Skeletal muscle satellite cell (primary cell): Measurements from ENCODE around the gene UFC1.

Source experiments
- H3K27me3 ChIP-seq: 2 replicates; pipeline ENCODE4 v1.7.0; 2013; ENCODE audit warnings: low read length; ENCODE audit not compliant: control insufficient read depth, insufficient read depth
- H3K36me3 ChIP-seq: 2 replicates; pipeline ENCODE4 v1.7.0; 2013; ENCODE audit warnings: mild to moderate bottlenecking, control low read depth, low read length; ENCODE audit not compliant: insufficient read depth
- H3K4me1 ChIP-seq: 2 replicates; pipeline ENCODE4 v1.7.0; 2013; ENCODE audit warnings: low read length; ENCODE audit not compliant: control insufficient read depth, insufficient read depth
- H3K4me2 ChIP-seq: 2 replicates; pipeline ENCODE4 v1.7.0; 2013; ENCODE audit warnings: mild to moderate bottlenecking, low read length
- H3K4me3 ChIP-seq: 2 replicates; pipeline ENCODE4 v1.7.0; 2013; ENCODE audit warnings: low read length
- H3K9ac ChIP-seq: 2 replicates; pipeline ENCODE4 v1.7.0; 2013; ENCODE audit warnings: mild to moderate bottlenecking, low read depth, low read length, moderate library complexity
- H3K9me3 ChIP-seq: replicated peaks from 2 replicates; pipeline ENCODE4 v1.7.0; 2013; ENCODE audit warnings: mild to moderate bottlenecking, control low read depth, low read length

UFC1 gene

DNA sequence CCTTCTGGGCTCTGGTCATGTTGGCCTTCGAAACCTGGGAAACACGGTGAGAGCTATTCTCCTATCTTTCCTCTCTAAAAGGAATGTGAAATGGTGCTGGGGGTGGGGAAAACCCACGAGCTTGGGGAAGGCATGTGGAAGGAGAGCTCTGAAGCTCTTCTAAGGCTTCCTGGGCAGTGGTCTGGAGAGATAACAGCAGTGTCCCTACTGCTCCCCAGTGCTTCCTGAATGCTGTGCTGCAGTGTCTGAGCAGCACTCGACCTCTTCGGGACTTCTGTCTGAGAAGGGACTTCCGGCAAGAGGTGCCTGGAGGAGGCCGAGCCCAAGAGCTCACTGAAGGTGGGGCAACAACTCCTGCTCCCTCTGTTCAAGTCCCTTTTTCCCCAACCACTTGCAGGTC lies 8.3 kb downstream of the UFC1 start:
- no peaks in the 10 kb centered on the region for H3K9me3 ChIP-seq
- no peak overlapping the region for H3K4me2 ChIP-seq
- H3K36me3 ChIP-seq = peaks cover 50% of the 10 kb centered on the region
- H3K9ac ChIP-seq = no peak overlapping the region
- H3K4me3 ChIP-seq = no peak overlapping the region
- peaks cover 26% of the 10 kb centered on the region for H3K4me1 ChIP-seq
- no peaks in the 10 kb centered on the region for H3K27me3 ChIP-seq

DNA sequence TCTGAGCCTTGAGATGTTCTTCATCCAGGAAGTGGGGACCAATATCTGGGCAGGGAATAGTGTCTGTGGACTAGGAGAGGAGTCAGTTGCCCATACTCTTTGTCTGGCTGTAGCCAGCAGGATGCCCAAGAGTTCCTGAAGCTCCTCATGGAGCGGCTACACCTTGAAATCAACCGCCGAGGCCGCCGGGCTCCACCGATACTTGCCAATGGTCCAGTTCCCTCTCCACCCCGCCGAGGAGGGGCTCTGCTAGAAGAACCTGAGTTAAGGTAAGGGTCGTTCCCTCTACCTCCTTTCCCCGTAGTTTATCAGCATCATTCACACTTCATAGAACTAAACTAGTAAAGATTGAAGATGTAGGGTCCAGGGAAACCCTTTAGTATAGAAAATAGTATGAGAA lies 9.0 kb downstream of the UFC1 start:
- no peaks in the 10 kb centered on the region for H3K27me3 ChIP-seq
- peaks cover 43% of the 10 kb centered on the region for H3K36me3 ChIP-seq
- no peaks in the 10 kb centered on the region for H3K9me3 ChIP-seq
- H3K4me2 ChIP-seq = no peak overlapping the region
- H3K9ac ChIP-seq = no peak overlapping the region
- H3K4me1 ChIP-seq = peaks cover 30% of the 10 kb centered on the region
- no peak overlapping the region for H3K4me3 ChIP-seq

- H3K27me3 ChIP-seq = no peaks in the 10 kb centered on the region
- H3K9ac ChIP-seq = no peak overlapping the region
- H3K36me3 ChIP-seq = peaks cover 33% of the 10 kb centered on the region
- H3K4me1 ChIP-seq = peaks cover 25% of the 10 kb centered on the region
- no peak overlapping the region for H3K4me3 ChIP-seq
- H3K9me3 ChIP-seq = no peaks in the 10 kb centered on the region
- H3K4me2 ChIP-seq = no peak overlapping the region
Measured at GRCh38 chr1:161163793-161164192, 10.0 kb downstream of the UFC1 start.

DNA sequence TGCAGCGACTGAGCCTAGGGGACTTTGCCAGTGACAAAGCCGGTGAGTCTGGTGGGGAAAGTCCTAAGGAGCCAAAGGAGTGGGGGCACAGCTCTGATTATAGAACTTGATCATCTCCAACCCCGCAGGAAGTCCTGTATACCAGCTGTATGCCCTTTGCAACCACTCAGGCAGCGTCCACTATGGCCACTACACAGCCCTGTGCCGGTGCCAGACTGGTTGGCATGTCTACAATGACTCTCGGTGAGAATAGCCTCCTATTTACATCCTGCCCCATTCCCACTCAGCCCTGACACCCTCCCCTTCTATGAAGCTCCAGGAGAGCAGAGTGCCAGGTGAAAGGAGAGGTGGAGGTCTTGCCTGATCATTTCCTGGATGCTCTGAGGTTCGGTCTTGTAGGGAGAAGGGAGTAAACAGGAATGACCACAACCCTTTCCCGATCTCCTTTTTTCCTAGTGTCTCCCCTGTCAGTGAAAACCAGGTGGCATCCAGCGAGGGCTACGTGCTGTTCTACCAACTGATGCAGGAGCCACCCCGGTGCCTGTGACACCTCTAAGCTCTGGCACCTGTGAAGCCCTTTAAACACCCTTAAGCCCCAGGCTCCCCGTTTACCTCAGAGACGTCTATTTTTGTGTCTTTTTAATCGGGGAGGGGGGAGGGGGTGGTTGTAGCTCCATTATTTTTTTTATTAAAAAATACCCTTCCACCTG lies 11.3 kb downstream of the UFC1 start:
- H3K36me3 ChIP-seq = peaks cover 37% of the 10 kb centered on the region
- peaks cover 19% of the 10 kb centered on the region for H3K4me1 ChIP-seq
- H3K4me3 ChIP-seq = peak overlapping the region; percentile 91
- no peaks in the 10 kb centered on the region for H3K9me3 ChIP-seq
- H3K9ac ChIP-seq = peak overlapping the region; percentile 87
- H3K27me3 ChIP-seq = no peaks in the 10 kb centered on the region
- H3K4me2 ChIP-seq = peak overlapping the region; percentile 92

DNA sequence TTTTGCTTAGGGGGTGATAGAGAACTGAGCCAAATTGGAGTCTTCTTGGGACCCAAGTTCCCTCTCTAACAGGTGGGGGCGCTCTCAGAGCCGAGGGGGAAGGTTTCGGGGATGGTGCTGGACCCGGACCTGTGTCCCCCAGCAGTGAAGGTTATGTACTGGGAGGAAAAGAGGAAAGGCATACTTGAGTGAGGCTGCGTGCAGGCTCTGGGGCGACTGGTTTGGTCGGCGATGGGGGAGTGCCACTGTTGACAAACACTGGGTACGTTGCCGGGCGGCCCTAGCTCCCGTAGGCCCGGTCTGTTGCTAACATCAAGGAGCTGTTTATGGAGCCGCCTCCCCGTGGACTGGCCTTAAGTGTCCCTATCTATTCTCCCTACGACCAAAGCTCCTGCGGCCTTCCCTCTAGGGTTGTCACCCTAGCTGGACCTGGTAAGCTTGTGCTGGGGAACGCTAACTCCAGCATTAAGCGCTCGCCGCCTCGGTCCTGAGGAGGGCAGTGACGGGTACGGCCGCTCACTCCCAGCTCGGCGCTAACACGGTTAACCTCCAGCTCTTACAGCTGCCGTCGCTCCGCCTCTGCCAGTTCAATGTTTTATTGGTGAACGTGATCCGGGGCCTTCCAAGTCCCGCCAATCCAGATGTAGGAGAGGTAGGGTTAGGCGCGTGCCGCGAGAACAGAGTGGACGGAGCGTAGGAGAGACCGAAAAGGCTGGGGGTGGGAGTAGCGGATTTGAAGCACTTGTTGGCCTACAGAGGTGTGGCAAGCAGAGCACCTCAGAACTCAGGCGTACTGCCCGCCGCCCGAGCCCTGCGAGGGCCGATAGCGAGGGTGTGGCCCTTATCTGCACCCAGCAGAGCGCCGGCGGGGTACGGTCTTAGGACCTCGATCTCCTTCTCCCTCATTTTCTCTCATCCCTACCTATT lies 12.2 kb downstream of the UFC1 start, which contains the start of gene PPOX:
TSS of gene PPOX (plus strand) at position 685 of the 927 bp plus-strand sequence. CDS start 422 bp downstream, outside the sequence.
- Histone ChIP-seq H3K4me3 (peak within 1 kb of the TSS; percentile 91), H3K4me1 (peaks cover 14% of the 10 kb centered on the region), H3K9ac (peak within 1 kb of the TSS; percentile 87), H3K4me2 (peak within 1 kb of the TSS; percentile 92), H3K27me3 (no peaks in the 10 kb centered on the region), H3K36me3 (peaks cover 39% of the 10 kb centered on the region), H3K9me3 (no peaks in the 10 kb centered on the region)

DNA sequence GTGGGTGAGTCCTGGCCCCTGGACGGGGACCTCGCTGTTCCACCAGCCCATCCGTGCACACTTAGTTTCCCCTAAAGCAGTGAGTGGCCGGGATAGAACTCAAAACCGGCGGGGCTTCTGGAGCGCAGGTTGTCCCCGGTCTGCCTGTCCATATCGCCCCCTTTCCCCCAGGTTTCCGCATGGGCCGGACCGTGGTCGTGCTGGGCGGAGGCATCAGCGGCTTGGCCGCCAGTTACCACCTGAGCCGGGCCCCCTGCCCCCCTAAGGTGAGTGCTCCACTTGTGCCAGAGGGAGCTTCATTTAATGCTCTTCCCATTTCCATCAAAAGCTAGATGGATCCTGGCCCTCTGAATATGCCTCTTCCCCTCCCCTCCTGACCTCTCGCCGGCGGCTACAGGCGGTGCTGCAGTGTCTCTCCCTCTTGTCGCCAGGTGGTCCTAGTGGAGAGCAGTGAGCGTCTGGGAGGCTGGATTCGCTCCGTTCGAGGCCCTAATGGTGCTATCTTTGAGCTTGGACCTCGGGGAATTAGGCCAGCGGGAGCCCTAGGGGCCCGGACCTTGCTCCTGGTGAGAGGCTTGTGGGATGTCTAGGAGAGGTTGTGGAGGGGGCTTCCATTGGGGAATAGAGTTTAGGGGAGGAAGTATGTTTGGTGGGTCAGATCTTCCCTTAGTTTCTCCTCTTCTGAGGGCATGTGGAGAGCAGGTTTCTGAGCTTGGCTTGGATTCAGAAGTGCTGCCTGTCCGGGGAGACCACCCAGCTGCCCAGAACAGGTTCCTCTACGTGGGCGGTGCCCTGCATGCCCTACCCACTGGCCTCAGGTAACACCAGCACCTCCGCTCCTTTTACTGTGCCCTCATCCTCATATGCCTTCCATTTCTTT lies 13.1 kb downstream of the UFC1 start:
- Histone ChIP-seq H3K9ac (peak overlapping the region; percentile 87), H3K36me3 (peaks cover 45% of the 10 kb centered on the region), H3K4me2 (peak overlapping the region; percentile 92), H3K4me1 (peaks cover 14% of the 10 kb centered on the region), H3K9me3 (no peaks in the 10 kb centered on the region), H3K4me3 (peak overlapping the region; percentile 91), H3K27me3 (no peaks in the 10 kb centered on the region)

DNA sequence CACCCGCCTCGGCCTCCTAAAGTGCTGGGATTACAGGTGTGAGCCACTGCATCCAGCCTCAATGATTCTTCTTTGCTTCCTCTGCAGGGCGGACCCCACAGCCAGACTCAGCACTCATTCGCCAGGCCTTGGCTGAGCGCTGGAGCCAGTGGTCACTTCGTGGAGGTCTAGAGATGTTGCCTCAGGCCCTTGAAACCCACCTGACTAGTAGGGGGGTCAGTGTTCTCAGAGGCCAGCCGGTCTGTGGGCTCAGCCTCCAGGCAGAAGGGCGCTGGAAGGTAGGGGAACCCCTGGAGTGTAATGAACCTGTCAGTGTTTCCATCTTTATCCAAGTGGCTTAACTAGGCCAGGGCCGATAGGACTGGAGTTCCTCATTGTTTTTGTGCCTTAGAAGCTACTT lies 15.1 kb downstream of the UFC1 start:
- Histone ChIP-seq H3K27me3 (no peaks in the 10 kb centered on the region), H3K4me3 (no peak overlapping the region), H3K4me2 (no peak overlapping the region), H3K9me3 (no peaks in the 10 kb centered on the region), H3K9ac (no peak overlapping the region), H3K36me3 (peaks cover 47% of the 10 kb centered on the region), H3K4me1 (peaks cover 28% of the 10 kb centered on the region)

DNA sequence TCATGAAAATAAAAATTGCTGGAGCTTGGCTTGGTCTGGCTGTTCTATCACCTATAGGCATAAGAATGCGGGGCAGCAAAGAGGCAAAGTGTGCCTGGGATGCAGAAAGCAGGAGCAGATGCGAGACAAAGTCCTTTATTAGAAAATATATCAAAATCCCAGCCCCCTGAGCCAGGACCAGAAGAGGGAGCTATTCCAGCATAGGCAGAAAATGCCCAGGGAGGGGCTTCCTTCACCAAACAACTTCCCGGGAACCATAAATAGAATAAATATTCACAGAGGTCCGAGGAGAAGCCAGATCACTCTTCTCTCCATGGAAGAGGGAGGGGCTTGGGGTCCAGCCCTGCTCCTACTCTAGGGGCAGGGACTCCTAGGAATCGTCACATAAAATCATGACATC lies 17.4 kb downstream of the UFC1 start:
- Histone ChIP-seq H3K36me3 (peaks cover 43% of the 10 kb centered on the region), H3K4me1 (peaks cover 24% of the 10 kb centered on the region), H3K4me3 (no peak overlapping the region), H3K9me3 (no peaks in the 10 kb centered on the region), H3K9ac (peak overlapping the region; percentile 16), H3K4me2 (no peak overlapping the region), H3K27me3 (no peaks in the 10 kb centered on the region)

GRCh38 chr1:161171696-161172095 lies 17.9 kb downstream of the UFC1 start:
- Histone ChIP-seq H3K9ac (peak overlapping the region; percentile 61), H3K4me3 (no peak overlapping the region), H3K4me1 (peaks cover 29% of the 10 kb centered on the region), H3K36me3 (peaks cover 43% of the 10 kb centered on the region), H3K9me3 (no peaks in the 10 kb centered on the region), H3K4me2 (no peak overlapping the region), H3K27me3 (no peaks in the 10 kb centered on the region)

DNA sequence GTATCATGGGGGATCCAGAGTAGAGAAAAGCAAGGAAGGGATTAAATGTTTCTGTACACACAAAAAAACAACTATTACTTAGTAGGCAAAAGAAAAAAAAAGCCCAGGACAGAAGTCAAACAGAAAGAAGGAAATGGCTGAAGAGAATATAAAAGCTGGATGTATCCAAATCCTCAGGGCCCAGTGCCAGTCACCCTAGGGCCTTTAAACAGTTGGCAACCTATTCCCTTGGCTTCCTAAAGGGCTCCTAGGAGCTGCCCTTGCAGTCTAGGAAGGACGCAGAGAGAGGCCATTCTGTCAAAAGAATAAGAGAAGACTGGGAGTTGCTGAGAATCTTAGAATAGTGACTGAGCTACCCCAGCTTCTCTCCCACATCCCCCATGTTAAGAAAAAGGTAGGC lies 18.6 kb downstream of the UFC1 start:
- Histone ChIP-seq H3K36me3 (peaks cover 43% of the 10 kb centered on the region), H3K4me1 (peaks cover 25% of the 10 kb centered on the region), H3K4me2 (peak overlapping the region; percentile 16), H3K27me3 (no peaks in the 10 kb centered on the region), H3K4me3 (no peak overlapping the region), H3K9me3 (no peaks in the 10 kb centered on the region), H3K9ac (peak overlapping the region; percentile 61)
